ENCODE data around the gene FRMD6.

- TF ChIP-seq MCM3 (IDR thresholded peaks at IDR 0.05) (no peak), RBM34 (IDR thresholded peaks at IDR 0.05; ENCODE audit: borderline replicate concordance, insufficient read depth, low read length) (no peak), NCOA2 (IDR thresholded peaks at IDR 0.05; ENCODE audit: partially characterized antibody in 2 of 2) (no peak), NBN (IDR thresholded peaks at IDR 0.05; ENCODE audit: low read depth) (no peak), CBX5 (IDR thresholded peaks at IDR 0.05; ENCODE audit: borderline replicate concordance, low read depth) (no peak), ELF4 (CRISPR knock-in tag; IDR thresholded peaks at IDR 0.05) (no peak), SP1 (CRISPR knock-in tag; IDR thresholded peaks at IDR 0.05) (no peak)
- TF ChIP-seq, protein P1, sequence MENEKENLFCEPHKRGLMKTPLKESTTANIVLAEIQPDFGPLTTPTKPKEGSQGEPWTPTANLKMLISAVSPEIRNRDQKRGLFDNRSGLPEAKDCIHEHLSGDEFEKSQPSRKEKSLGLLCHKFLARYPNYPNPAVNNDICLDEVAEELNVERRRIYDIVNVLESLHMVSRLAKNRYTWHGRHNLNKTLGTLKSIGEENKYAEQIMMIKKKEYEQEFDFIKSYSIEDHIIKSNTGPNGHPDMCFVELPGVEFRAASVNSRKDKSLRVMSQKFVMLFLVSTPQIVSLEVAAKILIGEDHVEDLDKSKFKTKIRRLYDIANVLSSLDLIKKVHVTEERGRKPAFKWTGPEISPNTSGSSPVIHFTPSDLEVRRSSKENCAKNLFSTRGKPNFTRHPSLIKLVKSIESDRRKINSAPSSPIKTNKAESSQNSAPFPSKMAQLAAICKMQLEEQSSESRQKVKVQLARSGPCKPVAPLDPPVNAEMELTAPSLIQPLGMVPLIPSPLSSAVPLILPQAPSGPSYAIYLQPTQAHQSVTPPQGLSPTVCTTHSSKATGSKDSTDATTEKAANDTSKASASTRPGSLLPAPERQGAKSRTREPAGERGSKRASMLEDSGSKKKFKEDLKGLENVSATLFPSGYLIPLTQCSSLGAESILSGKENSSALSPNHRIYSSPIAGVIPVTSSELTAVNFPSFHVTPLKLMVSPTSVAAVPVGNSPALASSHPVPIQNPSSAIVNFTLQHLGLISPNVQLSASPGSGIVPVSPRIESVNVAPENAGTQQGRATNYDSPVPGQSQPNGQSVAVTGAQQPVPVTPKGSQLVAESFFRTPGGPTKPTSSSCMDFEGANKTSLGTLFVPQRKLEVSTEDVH (IDR thresholded peaks at IDR 0.05; ENCODE audit: low read depth, partially characterized antibody), result no peak
Measured at GRCh38 chr14:51636109-51636508, 15.6 kb upstream of the FRMD6 start.
